Muscle of leg (tissue), 11 donors: ENCODE data around the gene RAB44. TPM values are rescaled to one million over a fixed set of nuclear protein-coding genes. Genes with fewer than 3 reads are reported as not detected.
"Not testable (repeated sequence)": the region's sequence is repeated elsewhere in the genome, so short reads cannot be mapped to it uniquely, and the experiment has no call there.

Experiments used
- DNase-seq: peaks from one replicate; pipeline ENCODE4 v3.0.0; 2013
- H3K27ac ChIP-seq: one replicate; pipeline ENCODE4 v1.5.1; 2013; ENCODE audit warnings: mild to moderate bottlenecking, low read length, control low read depth
- H3K27me3 ChIP-seq: one replicate; pipeline ENCODE4 v1.6.1; 2013; ENCODE audit warnings: low read length; ENCODE audit not compliant: control insufficient read depth, insufficient read depth
- H3K36me3 ChIP-seq: one replicate; pipeline ENCODE4 v1.6.1; 2013; ENCODE audit warnings: low read length; ENCODE audit not compliant: control insufficient read depth, insufficient read depth
- H3K4me1 ChIP-seq: one replicate; pipeline ENCODE4 v1.6.1; 2013; ENCODE audit warnings: low read length; ENCODE audit not compliant: control insufficient read depth, insufficient read depth
- H3K4me3 ChIP-seq: one replicate; pipeline ENCODE4 v1.5.1; 2013; ENCODE audit warnings: low read length, control low read depth
- H3K9me3 ChIP-seq: replicated peaks from 2 replicates; pipeline ENCODE4 v1.6.1; 2013; ENCODE audit warnings: low read depth, low read length; ENCODE audit not compliant: control insufficient read depth
- WGBS: methylation state at CpG from one replicate; pipeline ENCODE4 v1.1.5; 2013; ENCODE audit warnings: missing lambda C conversion rate; ENCODE audit not compliant: insufficient coverage; 5-methylcytosine and 5-hydroxymethylcytosine counted together
- polyA plus RNA-seq, 8 donors: library from polyadenylated mRNA; unstranded; fragments of 120-200 nt; gene quantifications; one replicate each; pipeline versions ENCODE4 v1.2.1 to v1.2.3, GENCODE V29; 2013; ENCODE audit warnings: inconsistent platforms in 1 of 8, low replicate concordance in 1 of 8; ENCODE audit not compliant: insufficient read length in 8 of 8, insufficient read depth in 1 of 8
- total RNA-seq: library from RNA; stranded (reverse); fragments of 120-200 nt; gene quantifications from one replicate; pipeline ENCODE4 v1.2.4, GENCODE V29; 2013

The RAB44 gene
- total and polyA plus RNA-seq, 9 donors: 0.04 to 0.23 (median 0.15) TPM

GRCh38 chr6:36704961-36705577, 7.4 kb downstream of the RAB44 start:
- 6% methylated on average over 2 of the region's 7 CpGs for WGBS

DNA sequence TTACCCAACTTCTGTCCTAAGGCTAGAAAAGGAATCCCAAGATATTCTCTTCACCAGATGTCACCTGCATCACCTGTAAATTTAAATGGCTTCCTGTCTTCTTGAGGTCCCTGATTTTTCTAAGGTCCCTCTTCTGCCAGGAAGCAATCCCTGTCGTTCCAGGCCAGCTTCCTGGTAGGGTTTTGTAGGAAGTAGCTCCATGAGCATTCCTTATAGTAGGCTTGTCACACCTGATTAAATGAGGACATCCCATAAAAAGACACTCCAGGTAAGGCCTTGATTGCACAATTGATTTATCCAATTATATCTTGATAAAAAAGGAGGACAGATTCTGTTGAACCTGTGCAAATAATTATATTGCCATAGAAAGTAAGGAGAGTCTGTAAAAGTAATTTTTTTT, 8.7 kb downstream of the RAB44 start:
- Histone ChIP-seq H3K4me1 (no peaks in the 10 kb centered on the region), H3K27ac (no peak overlapping the region), H3K36me3 (no peaks in the 10 kb centered on the region), H3K4me3 (no peak overlapping the region), H3K9me3 (no peaks in the 10 kb centered on the region), H3K27me3 (no peaks in the 10 kb centered on the region)
- no peak for DNase-seq
- no CpG with 5 or more reads among the region's 1 CpG for WGBS

More at GRCh38 chr6:36704961-36705577, 7.4 kb downstream of the RAB44 start:
- H3K9me3 ChIP-seq, H3K36me3 ChIP-seq, H3K27ac ChIP-seq, H3K4me3 ChIP-seq, H3K27me3 ChIP-seq, DNase-seq, H3K4me1 ChIP-seq: not testable (repeated sequence)

GRCh38 chr6:36712816-36713215, 15.2 kb downstream of the RAB44 start:
- H3K4me1 ChIP-seq: peaks cover 12% of the 10 kb centered on the region
- no peak overlapping the region for H3K27ac ChIP-seq
- 80% methylated on average over 2 of the region's 4 CpGs for WGBS
- no peaks in the 10 kb centered on the region for H3K9me3 ChIP-seq
- no peak overlapping the region for H3K4me3 ChIP-seq
- DNase-seq: no peak
- no peaks in the 10 kb centered on the region for H3K36me3 ChIP-seq
- peaks cover 2% of the 10 kb centered on the region for H3K27me3 ChIP-seq

GRCh38 chr6:36713846-36714245, 16.2 kb downstream of the RAB44 start:
- no peaks in the 10 kb centered on the region for H3K36me3 ChIP-seq
- H3K27ac ChIP-seq: no peak overlapping the region
- 92% methylated on average over 4 of the region's 8 CpGs for WGBS
- peaks cover 14% of the 10 kb centered on the region for H3K4me1 ChIP-seq
- H3K9me3 ChIP-seq: no peaks in the 10 kb centered on the region
- peaks cover 2% of the 10 kb centered on the region for H3K27me3 ChIP-seq
- no peak overlapping the region for H3K4me3 ChIP-seq
- DNase-seq: no peak

GRCh38 chr6:36714511-36714910, 16.9 kb downstream of the RAB44 start:
- Histone ChIP-seq H3K27me3 (peaks cover 2% of the 10 kb centered on the region), H3K36me3 (no peaks in the 10 kb centered on the region), H3K27ac (no peak overlapping the region), H3K4me3 (no peak overlapping the region), H3K9me3 (no peaks in the 10 kb centered on the region), H3K4me1 (peaks cover 14% of the 10 kb centered on the region)
- WGBS: 75% methylated on average over 10 of the region's 10 CpGs
- no peak for DNase-seq

GRCh38 chr6:36715469-36715868, 17.8 kb downstream of the RAB44 start:
- no peak for DNase-seq
- peaks cover 14% of the 10 kb centered on the region for H3K4me1 ChIP-seq
- no peaks in the 10 kb centered on the region for H3K36me3 ChIP-seq
- 58% methylated on average over 6 of the region's 7 CpGs for WGBS
- H3K27ac ChIP-seq: no peak overlapping the region
- H3K4me3 ChIP-seq: no peak overlapping the region
- no peaks in the 10 kb centered on the region for H3K9me3 ChIP-seq
- H3K27me3 ChIP-seq: peaks cover 2% of the 10 kb centered on the region

DNA sequence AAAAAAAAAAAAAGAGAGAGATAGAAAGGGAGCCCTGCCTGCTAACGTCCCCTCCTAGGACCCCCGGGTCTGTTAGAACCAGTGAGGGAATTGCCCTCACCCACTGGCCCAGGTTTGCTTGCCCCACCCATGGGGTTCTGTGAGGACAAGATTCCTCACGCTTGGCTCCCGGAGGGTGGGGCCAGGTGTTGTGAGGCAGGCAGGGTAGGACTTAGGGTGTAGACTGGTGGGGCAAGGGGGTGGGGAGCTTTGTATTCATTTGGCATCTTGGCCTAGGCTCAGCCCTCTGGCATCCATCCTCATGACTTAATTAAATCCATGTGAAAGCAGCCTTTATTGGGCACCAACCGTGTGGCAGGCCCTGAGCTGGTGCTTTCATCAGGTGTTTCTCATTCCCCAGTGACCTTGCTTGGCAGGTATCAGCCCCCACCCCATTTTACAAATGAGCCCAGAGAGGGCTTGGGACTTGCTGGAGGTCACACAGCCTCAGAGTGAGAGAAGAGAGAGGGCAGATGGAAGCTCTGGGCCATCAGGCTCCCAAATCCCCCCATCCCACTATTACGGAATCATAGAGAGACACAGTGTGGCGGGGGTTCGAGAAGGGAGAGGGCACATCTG, 19.0 kb downstream of the RAB44 start:
- no peak for DNase-seq
- no peak overlapping the region for H3K4me3 ChIP-seq
- 40% methylated on average over 1 of the region's 8 CpGs for WGBS

DNA sequence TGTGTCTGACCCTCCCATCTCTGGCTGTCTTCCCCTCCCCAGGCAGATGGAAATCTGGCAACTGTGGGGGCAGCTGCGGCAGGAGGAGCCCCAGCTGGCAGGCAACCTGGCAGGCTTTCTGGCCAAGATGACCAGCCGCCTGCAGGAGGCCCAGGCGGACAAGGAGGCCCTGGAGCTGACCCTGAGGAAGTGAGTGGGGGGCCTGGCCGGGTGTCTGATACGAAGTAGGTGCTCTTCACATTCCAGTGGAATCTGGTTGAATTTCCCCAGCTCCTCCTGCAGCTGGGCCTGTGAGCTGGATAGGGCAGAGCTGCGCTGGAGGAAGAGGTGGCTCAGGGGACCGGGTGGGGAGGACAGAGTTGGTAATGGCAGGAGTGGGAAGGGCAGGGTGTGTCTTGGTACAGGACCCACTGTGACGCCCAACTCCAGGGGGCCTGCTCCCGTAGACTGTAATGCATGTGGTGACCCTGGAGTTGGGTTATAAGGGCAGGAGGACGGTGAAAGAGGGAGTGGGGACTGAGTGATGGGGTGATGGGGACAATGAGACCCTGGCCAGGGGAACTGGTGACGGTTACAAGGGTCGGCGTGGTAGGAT, 19.7 kb downstream of the RAB44 start:
- no peaks in the 10 kb centered on the region for H3K9me3 ChIP-seq
- peaks cover 2% of the 10 kb centered on the region for H3K27me3 ChIP-seq
- 41% methylated on average over 12 of the region's 13 CpGs for WGBS
- no peak overlapping the region for H3K27ac ChIP-seq
- H3K36me3 ChIP-seq: no peaks in the 10 kb centered on the region
- H3K4me3 ChIP-seq: no peak overlapping the region
- no peak for DNase-seq
- peaks cover 14% of the 10 kb centered on the region for H3K4me1 ChIP-seq

More for the DNA sequence above, 19.0 kb downstream of the RAB44 start:
- Histone ChIP-seq H3K36me3 (no peaks in the 10 kb centered on the region), H3K4me1 (peaks cover 14% of the 10 kb centered on the region), H3K27ac (no peak overlapping the region), H3K9me3 (no peaks in the 10 kb centered on the region), H3K27me3 (peaks cover 2% of the 10 kb centered on the region)

- no peaks in the 10 kb centered on the region for H3K36me3 ChIP-seq
- no peaks in the 10 kb centered on the region for H3K9me3 ChIP-seq
- WGBS: 73% methylated on average over 5 of the region's 12 CpGs
- no peak overlapping the region for H3K27ac ChIP-seq
- H3K4me1 ChIP-seq: peaks cover 14% of the 10 kb centered on the region
- H3K4me3 ChIP-seq: no peak overlapping the region
- no peak for DNase-seq
- H3K27me3 ChIP-seq: peaks cover 2% of the 10 kb centered on the region
These were observed 20.4 kb downstream of the RAB44 start for GRCh38 chr6:36717871-36718540.

GRCh38 chr6:36718560-36718959, 20.9 kb downstream of the RAB44 start:
- H3K27ac ChIP-seq: no peak overlapping the region
- 100% methylated on average over 1 of the region's 5 CpGs for WGBS
- H3K4me3 ChIP-seq: no peak overlapping the region
- no peaks in the 10 kb centered on the region for H3K9me3 ChIP-seq
- H3K4me1 ChIP-seq: peaks cover 14% of the 10 kb centered on the region
- peaks cover 2% of the 10 kb centered on the region for H3K27me3 ChIP-seq
- no peaks in the 10 kb centered on the region for H3K36me3 ChIP-seq
- no peak for DNase-seq
